Right atrium auricular region (tissue), 2 donors: ENCODE data around the gene CRAMP1. TPM values are rescaled to one million over a fixed set of nuclear protein-coding genes. Genes with fewer than 3 reads are reported as not detected.

Experiments used
- DNase-seq: peaks from one replicate; pipeline ENCODE4 v3.0.0-alpha.2; 2019; ENCODE audit warnings: low spot score
- H3K27ac ChIP-seq, 2 donors: fragments of 200-600 bp; sonication (generic); 1 replicate in 1 of 2; 2 replicates in 1 of 2; pipeline ENCODE4 v1.5.1; 2016 to 2019
- H3K27me3 ChIP-seq, 2 donors: fragments of 200-600 bp; sonication (generic); one replicate each; pipeline versions ENCODE4 v1.5.1 to v1.6.0; 2017 to 2019
- H3K36me3 ChIP-seq: fragments of 200-600 bp; sonication (generic); one replicate; pipeline ENCODE4 v1.5.1; 2016
- H3K4me1 ChIP-seq, 2 donors: fragments of 200-600 bp; sonication (generic); one replicate each; pipeline versions ENCODE4 v1.5.1 to v1.6.0; 2017 to 2019
- H3K4me3 ChIP-seq, 2 donors: fragments of 200-600 bp; sonication (generic); 1 replicate in 1 of 2; 2 replicates in 1 of 2; pipeline ENCODE4 v1.5.1; 2017 to 2019; ENCODE audit warnings: mild to moderate bottlenecking in 1 of 2, moderate library complexity in 1 of 2
- H3K9me3 ChIP-seq, 2 donors: fragments of 200-600 bp; sonication (generic); one replicate each; pipeline ENCODE4 v1.5.1; 2019
- CTCF ChIP-seq, 2 donors: fragments of 200-600 bp; sonication (generic); IDR thresholded peaks; one replicate each; pipeline ENCODE4 v1.5.1; 2019; ENCODE audit warnings: antibody characterized with exemption in 2 of 2
- total RNA-seq, 2 donors: library from RNA; depleted of rRNA; stranded (reverse); fragments of >200 nt; gene quantifications; one replicate each; pipeline ENCODE4 v1.1.0, GENCODE V29; 2016

The CRAMP1 gene
- total RNA-seq, 2 donors from 2014 or later, result 7.7 to 9.7 TPM

GRCh38 chr16:1690810-1691209, 78.7 kb downstream of the CRAMP1 start:
- no peaks in the 10 kb centered on the region for H3K36me3 ChIP-seq
- peaks cover 0 to 9% of the 10 kb centered on the region in 2 donors for H3K4me1 ChIP-seq
- TF ChIP-seq CTCF (IDR thresholded peaks at IDR 0.05), result no peak
- no peak overlapping the region for H3K4me3 ChIP-seq
- no peaks in the 10 kb centered on the region for H3K9me3 ChIP-seq
- no peak for DNase-seq
- no peak overlapping the region for H3K27ac ChIP-seq
- H3K27me3 ChIP-seq, result no peaks in the 10 kb centered on the region

DNA sequence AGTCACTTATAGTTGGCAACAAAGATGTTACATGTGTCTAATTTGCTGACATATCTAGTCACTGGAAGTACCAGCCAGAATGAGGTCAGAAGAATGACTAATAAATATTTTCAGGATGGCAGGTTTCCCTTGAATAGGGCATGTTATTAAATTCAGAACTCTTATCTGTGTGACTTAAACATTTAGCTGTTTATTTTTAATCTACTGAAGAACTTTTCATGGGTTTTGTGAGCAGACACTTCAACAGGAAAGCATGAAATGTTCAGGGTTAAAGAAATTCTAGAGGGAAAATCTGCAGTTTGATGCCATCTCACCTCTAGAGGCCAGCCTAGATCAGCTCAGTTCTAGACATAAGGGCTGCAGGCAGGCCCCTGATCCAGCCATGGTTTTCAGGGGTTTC, 79.1 kb downstream of the CRAMP1 start:
- TF ChIP-seq CTCF (IDR thresholded peaks at IDR 0.05), result no peak
- Histone ChIP-seq H3K27me3 (no peaks in the 10 kb centered on the region), H3K36me3 (no peaks in the 10 kb centered on the region), H3K9me3 (no peaks in the 10 kb centered on the region), H3K4me1 (peaks cover 0 to 9% of the 10 kb centered on the region in 2 donors), H3K27ac (no peak overlapping the region), H3K4me3 (no peak overlapping the region)
- no peak for DNase-seq

DNA sequence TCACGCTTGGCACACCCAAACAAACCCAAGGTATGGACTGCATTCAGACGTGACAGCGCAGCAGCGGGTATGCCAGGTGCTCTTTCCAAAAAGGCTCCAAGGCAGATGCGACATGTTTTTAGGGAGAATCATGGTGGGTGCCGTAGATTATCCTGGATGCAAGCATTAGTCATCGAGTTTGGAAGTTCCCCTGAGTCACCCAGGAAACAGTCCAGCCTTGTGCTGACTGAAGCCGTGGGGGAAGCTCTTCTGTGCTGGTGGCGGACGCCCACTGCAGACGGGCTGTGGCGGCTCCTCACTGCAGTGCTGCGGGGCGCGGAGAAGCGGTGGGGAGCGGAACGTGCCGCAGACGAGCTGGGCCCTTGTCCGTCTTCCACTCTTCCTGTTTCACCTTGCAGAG, 79.8 kb downstream of the CRAMP1 start:
- Histone ChIP-seq H3K27me3 (no peaks in the 10 kb centered on the region), H3K4me1 (peaks cover 0 to 9% of the 10 kb centered on the region in 2 donors), H3K27ac (no peak overlapping the region), H3K9me3 (no peaks in the 10 kb centered on the region), H3K4me3 (no peak overlapping the region), H3K36me3 (no peaks in the 10 kb centered on the region)
- no peak for TF ChIP-seq CTCF (IDR thresholded peaks at IDR 0.05)
- no peak for DNase-seq

GRCh38 chr16:1696863-1697262, 84.7 kb downstream of the CRAMP1 start:
- Histone ChIP-seq H3K4me1 (peaks cover 0 to under 1% of the 10 kb centered on the region in 2 donors), H3K27me3 (no peaks in the 10 kb centered on the region), H3K36me3 (no peaks in the 10 kb centered on the region), H3K27ac (no peak overlapping the region), H3K9me3 (no peaks in the 10 kb centered on the region), H3K4me3 (no peak overlapping the region)
- no peak for TF ChIP-seq CTCF (IDR thresholded peaks at IDR 0.05)
- no peak for DNase-seq

- no peak overlapping the region for H3K4me3 ChIP-seq
- TF ChIP-seq CTCF (IDR thresholded peaks at IDR 0.05), result no peak
- no peak for DNase-seq
- no peaks in the 10 kb centered on the region for H3K4me1 ChIP-seq
- H3K9me3 ChIP-seq, result no peaks in the 10 kb centered on the region
- no peaks in the 10 kb centered on the region for H3K27me3 ChIP-seq
- H3K36me3 ChIP-seq, result no peaks in the 10 kb centered on the region
- no peak overlapping the region for H3K27ac ChIP-seq
Observed at GRCh38 chr16:1698680-1699079, 86.5 kb downstream of the CRAMP1 start.

DNA sequence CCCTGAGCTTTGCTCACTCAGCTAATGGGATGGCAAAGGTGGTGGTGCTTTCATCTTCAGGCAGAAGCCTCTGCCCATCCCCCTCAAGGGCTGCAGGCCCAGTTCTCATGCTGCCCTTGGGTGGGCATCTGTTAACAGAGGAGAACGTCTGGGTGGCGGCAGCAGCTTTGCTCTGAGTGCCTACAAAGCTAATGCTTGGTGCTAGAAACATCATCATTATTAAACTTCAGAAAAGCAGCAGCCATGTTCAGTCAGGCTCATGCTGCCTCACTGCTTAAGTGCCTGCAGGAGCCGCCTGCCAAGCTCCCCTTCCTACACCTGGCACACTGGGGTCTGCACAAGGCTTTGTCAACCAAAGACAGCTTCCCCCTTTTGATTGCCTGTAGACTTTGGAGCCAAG, 88.1 kb downstream of the CRAMP1 start:
- no peaks in the 10 kb centered on the region for H3K27me3 ChIP-seq
- H3K4me3 ChIP-seq, result no peak overlapping the region
- no peak overlapping the region for H3K27ac ChIP-seq
- peaks cover 0 to 7% of the 10 kb centered on the region in 2 donors for H3K4me1 ChIP-seq
- no peaks in the 10 kb centered on the region for H3K36me3 ChIP-seq
- no peaks in the 10 kb centered on the region for H3K9me3 ChIP-seq
- DNase-seq, result no peak
- TF ChIP-seq CTCF (IDR thresholded peaks at IDR 0.05), result no peak
